H9 (cell line): ENCODE results near the gene HYAL4. TPM values are rescaled to one million over a fixed set of nuclear protein-coding genes. Genes with fewer than 3 reads are reported as not detected.

ENCODE experiments used
- DNase-seq: peaks from one replicate; pipeline ENCODE4 v3.0.0-alpha.2; 2017
- H2AFZ ChIP-seq: one replicate; pipeline ENCODE4 v1.6.1; 2013; ENCODE audit warnings: mild to moderate bottlenecking, low read length, control low read depth, moderate library complexity
- H2AK5ac ChIP-seq: 2 replicates; pipeline ENCODE4 v1.6.1; 2013; ENCODE audit warnings: low read length, control low read depth, mixed read lengths; ENCODE audit not compliant: insufficient read length
- H2BK120ac ChIP-seq: one replicate; pipeline ENCODE4 v1.6.1; 2013; ENCODE audit warnings: low read depth, mild to moderate bottlenecking, low read length, control low read depth, inconsistent platforms; ENCODE audit not compliant: poor library complexity, severe bottlenecking
- H2BK12ac ChIP-seq: 2 replicates; pipeline ENCODE4 v1.6.1; 2013; ENCODE audit warnings: low read length, control low read depth, mixed read lengths, low read depth; ENCODE audit not compliant: insufficient read length
- H2BK15ac ChIP-seq: 2 replicates; pipeline ENCODE4 v1.6.1; 2013; ENCODE audit warnings: low read depth, low read length, control low read depth
- H2BK20ac ChIP-seq: one replicate; pipeline ENCODE4 v1.6.1; 2013; ENCODE audit warnings: low read depth, mild to moderate bottlenecking, low read length, control low read depth, inconsistent platforms; ENCODE audit not compliant: poor library complexity, severe bottlenecking
- H2BK5ac ChIP-seq: 2 replicates; pipeline ENCODE4 v1.6.1; 2013; ENCODE audit warnings: low read length, control low read depth, mixed read lengths; ENCODE audit not compliant: insufficient read length
- H3K14ac ChIP-seq: 2 replicates; pipeline ENCODE4 v1.6.1; 2013; ENCODE audit warnings: low read length, control low read depth; ENCODE audit not compliant: insufficient read depth
- H3K18ac ChIP-seq: 2 replicates; pipeline ENCODE4 v1.6.1; 2013; ENCODE audit warnings: low read depth, mild to moderate bottlenecking, mixed read lengths, low read length, control low read depth; ENCODE audit not compliant: insufficient read length
- H3K23ac ChIP-seq: 2 replicates; pipeline ENCODE4 v1.6.1; 2013; ENCODE audit warnings: low read length, control low read depth, mixed read lengths, low read depth; ENCODE audit not compliant: insufficient read length
- H3K23me2 ChIP-seq: 2 replicates; pipeline ENCODE4 v1.6.1; 2013; ENCODE audit warnings: low read depth, mild to moderate bottlenecking, mixed read lengths, low read length, control low read depth; ENCODE audit not compliant: insufficient read length, poor library complexity, severe bottlenecking
- H3K27ac ChIP-seq: 2 replicates; pipeline ENCODE4 v1.5.1; 2013; ENCODE audit warnings: low read length, control low read depth, mixed read lengths, low read depth; ENCODE audit not compliant: insufficient read length
- H3K27me3 ChIP-seq: 2 replicates; pipeline ENCODE4 v1.6.1; 2013; ENCODE audit warnings: low read length, control low read depth, inconsistent platforms; ENCODE audit not compliant: insufficient read depth
- H3K4ac ChIP-seq: 2 replicates; pipeline ENCODE4 v1.6.1; 2013; ENCODE audit warnings: low read depth, mild to moderate bottlenecking, control low read depth, inconsistent platforms, low read length, moderate library complexity
- H3K4me1 ChIP-seq: 2 replicates; pipeline ENCODE4 v1.6.1; 2013; ENCODE audit warnings: low read length, control low read depth, inconsistent platforms; ENCODE audit not compliant: insufficient read depth
- H3K4me2 ChIP-seq: 2 replicates; pipeline ENCODE4 v1.6.1; 2013; ENCODE audit warnings: low read length, control low read depth, mixed read lengths; ENCODE audit not compliant: insufficient read length, insufficient read depth
- H3K56ac ChIP-seq: 2 replicates; pipeline ENCODE4 v1.6.1; 2013; ENCODE audit warnings: low read depth, mild to moderate bottlenecking, mixed read lengths, low read length, control low read depth; ENCODE audit not compliant: insufficient read length
- H3K79me1 ChIP-seq: 2 replicates; pipeline ENCODE4 v1.6.1; 2013; ENCODE audit warnings: low read depth, mild to moderate bottlenecking, moderate library complexity, low read length, control low read depth, inconsistent platforms; ENCODE audit not compliant: insufficient read depth, poor library complexity, severe bottlenecking
- H3K79me2 ChIP-seq: 2 replicates; pipeline ENCODE4 v1.6.1; 2013; ENCODE audit warnings: low read length, control low read depth, inconsistent platforms; ENCODE audit not compliant: insufficient read depth
- H3K9ac ChIP-seq: 2 replicates; pipeline ENCODE4 v1.6.1; 2013; ENCODE audit warnings: low read length, control low read depth, mixed read lengths; ENCODE audit not compliant: insufficient read length; ENCODE audit errors: extremely low read depth
- H3K9me3 ChIP-seq: one replicate; pipeline ENCODE4 v1.6.1; 2013; ENCODE audit warnings: low read depth, low read length, inconsistent platforms; ENCODE audit not compliant: control insufficient read depth
- H3T11ph ChIP-seq: one replicate; pipeline ENCODE4 v1.6.1; 2013; ENCODE audit warnings: mild to moderate bottlenecking, low read length, control low read depth, inconsistent platforms
- H4K20me1 ChIP-seq: one replicate; pipeline ENCODE4 v1.6.1; 2013; ENCODE audit not compliant: control insufficient read depth, insufficient read length, insufficient read depth
- H4K5ac ChIP-seq: 2 replicates; pipeline ENCODE4 v1.6.1; 2013; ENCODE audit warnings: low read depth, mild to moderate bottlenecking, mixed read lengths, low read length, control low read depth; ENCODE audit not compliant: insufficient read length
- H4K8ac ChIP-seq: replicated peaks from 2 replicates; pipeline ENCODE4 v1.6.1; 2013; ENCODE audit warnings: low read length, control low read depth, mixed read lengths, low read depth; ENCODE audit not compliant: insufficient read length
- H4K91ac ChIP-seq: 2 replicates; pipeline ENCODE4 v1.6.1; 2013; ENCODE audit warnings: low read depth, mild to moderate bottlenecking, moderate library complexity, mixed read lengths, low read length, control low read depth; ENCODE audit not compliant: insufficient read length
- H3K27ac Mint-ChIP-seq, 3 experiments: 2 replicates in 2 of 3; 3 replicates in 1 of 3; pipeline ENCODE4 v1.8.0; 2020 to 2021; ENCODE audit warnings: mixed read lengths in 3 of 3, mild to moderate bottlenecking in 1 of 3, moderate library complexity in 1 of 3
- H3K27me3 Mint-ChIP-seq: 2 replicates; pipeline ENCODE4 v1.8.0; 2021; ENCODE audit warnings: low read depth, mild to moderate bottlenecking, moderate library complexity, mixed read lengths
- H3K36me3 Mint-ChIP-seq, 3 experiments: 2 replicates in 2 of 3; 3 replicates in 1 of 3; pipeline ENCODE4 v1.8.0; 2020 to 2021; ENCODE audit warnings: low read depth in 3 of 3, mixed read lengths in 3 of 3; ENCODE audit not compliant: insufficient read depth in 1 of 3
- H3K4me1 Mint-ChIP-seq, 2 experiments: 2 replicates each; pipeline ENCODE4 v1.8.0; 2020; ENCODE audit warnings: mixed read lengths in 2 of 2
- H3K4me3 Mint-ChIP-seq, 2 experiments: 2 replicates in 1 of 2; 3 replicates in 1 of 2; pipeline ENCODE4 v1.8.0; 2020 to 2021; ENCODE audit warnings: mild to moderate bottlenecking in 2 of 2, mixed read lengths in 2 of 2, moderate library complexity in 1 of 2
- H3K9me3 Mint-ChIP-seq, 2 experiments: 2 replicates in 1 of 2; 3 replicates in 1 of 2; pipeline ENCODE4 v1.8.0; 2020; ENCODE audit warnings: mild to moderate bottlenecking in 2 of 2, mixed read lengths in 2 of 2, moderate library complexity in 1 of 2
- WGBS: extraction: QIAGEN DNeasy Blood & Tissue Kit; methylation state at CpG from one replicate; pipeline ENCODE4 v1.1.7; 2013; ENCODE audit warnings: missing lambda C conversion rate, low lambda C conversion rate, mixed read lengths; ENCODE audit not compliant: insufficient read length; ENCODE audit errors: extremely low coverage; 5-methylcytosine and 5-hydroxymethylcytosine counted together
- total RNA-seq: library from RNA; stranded (reverse); gene quantifications from 2 replicates; pipeline ENCODE4 v1.2.1, GENCODE V29; 2021
- TF ChIP-seq, protein P1 (sequence below): fragments of 200-600 bp; sonication (generic); conservative IDR thresholded peaks from 3 replicates; pipeline ENCODE4 v1.8.0; 2021; ENCODE audit warnings: antibody characterized with exemption, mild to moderate bottlenecking

HYAL4 gene
- total RNA-seq, 1 experiment from 2014 or later, result not detected

DNA sequence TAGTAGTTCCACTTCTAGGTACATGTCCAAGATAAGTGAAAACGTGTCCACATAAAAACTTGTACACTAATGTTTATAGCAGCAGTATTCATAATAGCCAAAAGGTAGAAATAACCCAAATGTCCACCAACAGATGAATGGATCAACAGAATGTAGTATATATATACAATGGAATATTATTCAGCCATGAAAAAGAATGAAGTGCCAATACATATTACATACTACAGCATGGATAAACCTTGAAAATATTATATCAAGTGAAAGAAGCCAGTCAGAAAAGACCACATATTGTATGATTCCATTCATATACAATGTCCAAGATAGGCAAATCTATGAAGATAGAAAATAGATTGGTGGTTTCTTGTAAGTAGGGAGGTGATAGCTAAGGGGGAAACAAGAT is 48.4 kb upstream of the HYAL4 start:
- no peak overlapping the region for H3K56ac ChIP-seq
- H2BK5ac ChIP-seq, result no peak overlapping the region
- no peak overlapping the region for H3K4me3 Mint-ChIP-seq
- no CpG with 5 or more reads among the region's 1 CpG for WGBS
- DNase-seq, result no peak
- no peaks in the 10 kb centered on the region for H3K79me2 ChIP-seq
- no peak overlapping the region for H2AFZ ChIP-seq
- no peaks in the 10 kb centered on the region for H4K20me1 ChIP-seq
- H4K5ac ChIP-seq, result no peak overlapping the region
- no peak overlapping the region for H3K4me2 ChIP-seq
- no peak overlapping the region for H3K14ac ChIP-seq
- no peaks in the 10 kb centered on the region for H3K27me3 Mint-ChIP-seq
- H2BK15ac ChIP-seq, result no peak overlapping the region
- no peak overlapping the region for H3K23ac ChIP-seq
- no peak overlapping the region for H3T11ph ChIP-seq
- no peak overlapping the region for H2BK20ac ChIP-seq
- H3K27ac ChIP-seq, result no peak overlapping the region
- H3K9me3 ChIP-seq, result no peaks in the 10 kb centered on the region
- H3K23me2 ChIP-seq, result no peaks in the 10 kb centered on the region
- no peak overlapping the region for H4K91ac ChIP-seq
- no peak overlapping the region for H3K9ac ChIP-seq
- no peak overlapping the region for H4K8ac ChIP-seq
- H3K27me3 ChIP-seq, result no peaks in the 10 kb centered on the region
- H3K4me1 ChIP-seq, result no peaks in the 10 kb centered on the region; the same call in none of the 2 replicates
- no peak overlapping the region for H2BK12ac ChIP-seq
- H3K36me3 Mint-ChIP-seq, result peaks cover 0 to 12% (median 5%) of the 10 kb centered on the region in 3 experiments; a peak in 3 of 7 replicates
- no peak overlapping the region for H3K27ac Mint-ChIP-seq
- H2AK5ac ChIP-seq, result no peak overlapping the region
- peaks cover 8 to 15% of the 10 kb centered on the region in 2 experiments for H3K4me1 Mint-ChIP-seq
- no peak overlapping the region for H2BK120ac ChIP-seq
- H3K4ac ChIP-seq, result no peak overlapping the region
- H3K9me3 Mint-ChIP-seq, result peaks cover 3 to 4% of the 10 kb centered on the region in 2 experiments; a peak in 4 of 5 replicates
- no peaks in the 10 kb centered on the region for H3K79me1 ChIP-seq
- no peak overlapping the region for H3K18ac ChIP-seq
- TF ChIP-seq, protein P1, sequence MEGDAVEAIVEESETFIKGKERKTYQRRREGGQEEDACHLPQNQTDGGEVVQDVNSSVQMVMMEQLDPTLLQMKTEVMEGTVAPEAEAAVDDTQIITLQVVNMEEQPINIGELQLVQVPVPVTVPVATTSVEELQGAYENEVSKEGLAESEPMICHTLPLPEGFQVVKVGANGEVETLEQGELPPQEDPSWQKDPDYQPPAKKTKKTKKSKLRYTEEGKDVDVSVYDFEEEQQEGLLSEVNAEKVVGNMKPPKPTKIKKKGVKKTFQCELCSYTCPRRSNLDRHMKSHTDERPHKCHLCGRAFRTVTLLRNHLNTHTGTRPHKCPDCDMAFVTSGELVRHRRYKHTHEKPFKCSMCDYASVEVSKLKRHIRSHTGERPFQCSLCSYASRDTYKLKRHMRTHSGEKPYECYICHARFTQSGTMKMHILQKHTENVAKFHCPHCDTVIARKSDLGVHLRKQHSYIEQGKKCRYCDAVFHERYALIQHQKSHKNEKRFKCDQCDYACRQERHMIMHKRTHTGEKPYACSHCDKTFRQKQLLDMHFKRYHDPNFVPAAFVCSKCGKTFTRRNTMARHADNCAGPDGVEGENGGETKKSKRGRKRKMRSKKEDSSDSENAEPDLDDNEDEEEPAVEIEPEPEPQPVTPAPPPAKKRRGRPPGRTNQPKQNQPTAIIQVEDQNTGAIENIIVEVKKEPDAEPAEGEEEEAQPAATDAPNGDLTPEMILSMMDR, result no peak
